GM12878 (cell line): ENCODE data around the gene BTNL9. TPM values are rescaled to one million over a fixed set of nuclear protein-coding genes. Genes with fewer than 3 reads are reported as not detected.

Experiments used
- ATAC-seq: fragments of 200-7000 bp; cut with Tn5 transposase; 3 replicates; pipeline ENCODE4 v1.9.1; 2020; ENCODE audit warnings: mild to moderate bottlenecking, moderate library complexity
- BruUV-seq: library from RNA; stranded (reverse); fragments of 400-500 nt; replicated peaks from 2 replicates; lab custom pipeline; 2021; lab: Mats Ljungman, UMichigan
- CTCF ChIA-PET: fragments of 300-600 bp; sonication (Branson Sonifier 250); formaldehyde crosslinking; extraction: SDS; loops from one replicate; lab custom pipeline; 2021; ENCODE audit warnings: inconsistent platforms; lab: Yijun Ruan, JAX
- POLR2A ChIA-PET: fragments of 350-600 bp; formaldehyde crosslinking; extraction: SDS; loops from one replicate; lab custom pipeline; 2021; ENCODE audit warnings: inconsistent platforms; lab: Charles Lee
- RAD21 ChIA-PET: fragments of 300-600 bp; sonication (Branson Sonifier 250); formaldehyde crosslinking; loops from one replicate; lab custom pipeline; 2023; ENCODE audit warnings: antibody characterized with exemption; ENCODE audit not compliant: unreplicated experiment; lab: Charles Lee
- SMC1A ChIA-PET: fragments of 300-600 bp; sonication (Branson Sonifier 250); formaldehyde crosslinking; loops from one replicate; lab custom pipeline; 2023; ENCODE audit not compliant: unreplicated experiment, uncharacterized antibody; lab: Charles Lee
- DNase-seq: peaks from one replicate; pipeline ENCODE4 v3.0.0-alpha.2; 2011; ENCODE audit warnings: low read depth, low spot score
- FAIRE-seq: peaks from 3 replicates; lab custom pipeline; 2011; peaks lifted over from hg19 to GRCh38; lab: Jason Lieb, UNC
- H2AFZ ChIP-seq: 2 replicates; pipeline ENCODE4 v1.6.0; 2011; ENCODE audit warnings: low read depth, low read length, control low read depth; ENCODE audit not compliant: control insufficient read depth
- H3K27ac ChIP-seq: 2 replicates; pipeline ENCODE4 v1.5.1; 2011; ENCODE audit warnings: control low read depth; ENCODE audit not compliant: control insufficient read depth, insufficient read depth
- H3K27me3 ChIP-seq, 2 experiments: replicated peaks in 1 of 2; 2 replicates each; pipeline versions ENCODE4 v1.6.0 to v1.6.1; 2011; ENCODE audit warnings: low read length in 1 of 2; ENCODE audit not compliant: control insufficient read depth in 2 of 2, insufficient read depth in 2 of 2
- H3K36me3 ChIP-seq, 2 experiments: 2 replicates each; pipeline ENCODE4 v1.5.1; 2011; ENCODE audit warnings: low read length in 1 of 2; ENCODE audit not compliant: control insufficient read depth in 2 of 2, insufficient read depth in 2 of 2
- H3K4me1 ChIP-seq: 2 replicates; pipeline ENCODE4 v1.6.1; 2011; ENCODE audit warnings: mild to moderate bottlenecking, low read length, moderate library complexity, mixed read lengths; ENCODE audit not compliant: control insufficient read depth, insufficient read depth
- H3K4me2 ChIP-seq: 2 replicates; pipeline ENCODE4 v1.6.0; 2011; ENCODE audit warnings: control low read depth; ENCODE audit not compliant: control insufficient read depth, insufficient read depth
- H3K4me3 ChIP-seq: fragments of 200-600 bp; sonication (generic); 2 replicates; pipeline ENCODE4 v1.5.1; 2016
- H3K79me2 ChIP-seq: 2 replicates; pipeline ENCODE4 v1.6.0; 2011; ENCODE audit warnings: low read length; ENCODE audit not compliant: control insufficient read depth, insufficient read depth
- H3K9ac ChIP-seq: 2 replicates; pipeline ENCODE4 v1.8.0; 2011; ENCODE audit warnings: low read length, control low read depth, mixed read lengths; ENCODE audit not compliant: control insufficient read depth, insufficient read depth
- H3K9me3 ChIP-seq: replicated peaks from 3 replicates; pipeline ENCODE4 v1.5.1; 2011; ENCODE audit warnings: mild to moderate bottlenecking, low read length; ENCODE audit not compliant: control insufficient read depth, insufficient read depth
- H4K20me1 ChIP-seq: 2 replicates; pipeline ENCODE4 v1.6.0; 2011; ENCODE audit not compliant: control insufficient read depth, insufficient read depth
- CBX5 ChIP-seq: sonication (generic); IDR thresholded peaks from 2 replicates; pipeline ENCODE4 v1.6.1; 2016; ENCODE audit warnings: low read depth, moderate library complexity, mild to moderate bottlenecking, inconsistent platforms
- ELK1 ChIP-seq: IDR thresholded peaks from 2 replicates; pipeline ENCODE4 v1.6.1; 2012; ENCODE audit warnings: low read depth, low read length, improper control_type of control experiment
- FOXM1 ChIP-seq: IDR thresholded peaks from 2 replicates; pipeline ENCODE4 v1.6.1; 2012; ENCODE audit warnings: low read depth, mild to moderate bottlenecking, inconsistent platforms, low read length, moderate library complexity
- HDAC2 ChIP-seq: fragments of 200-600 bp; sonication (generic); IDR thresholded peaks from 2 replicates; pipeline ENCODE4 v1.6.1; 2017
- HDGF ChIP-seq: fragments of 450-650 bp; IDR thresholded peaks from 2 replicates; pipeline ENCODE4 v1.6.1; 2016; ENCODE audit warnings: antibody characterized with exemption
- MAX ChIP-seq: IDR thresholded peaks from 2 replicates; pipeline ENCODE4 v1.6.1; 2012; ENCODE audit warnings: low read depth, low read length, improper control_type of control experiment
- MYB ChIP-seq: fragments of 150-350 bp; IDR thresholded peaks from 2 replicates; pipeline ENCODE4 v1.6.1; 2014; ENCODE audit warnings: mild to moderate bottlenecking, low read depth, low read length, borderline replicate concordance
- MYC ChIP-seq: IDR thresholded peaks from 2 replicates; pipeline ENCODE4 v1.6.1; 2011; ENCODE audit warnings: mild to moderate bottlenecking, low read length, moderate library complexity, inconsistent platforms; ENCODE audit not compliant: insufficient read depth, insufficient replicate concordance, insufficient read length, severe bottlenecking
- PML ChIP-seq: IDR thresholded peaks from 2 replicates; pipeline ENCODE4 v1.6.1; 2012; ENCODE audit warnings: low read length, inconsistent platforms
- RAD51 ChIP-seq: fragments of 450-650 bp; IDR thresholded peaks from 2 replicates; pipeline ENCODE4 v1.6.1; 2016; ENCODE audit warnings: moderate library complexity, mild to moderate bottlenecking, inconsistent platforms
- RB1 ChIP-seq: fragments of 450-650 bp; formaldehyde crosslinking; IDR thresholded peaks from 2 replicates; pipeline ENCODE4 v1.6.1; 2017; ENCODE audit warnings: mild to moderate bottlenecking, borderline replicate concordance
- RCOR1 ChIP-seq: conservative IDR thresholded peaks from 2 replicates; pipeline ENCODE4 v1.6.1; 2012; ENCODE audit warnings: low read depth, low read length, improper control_type of control experiment
- RFX5 ChIP-seq: IDR thresholded peaks from 2 replicates; pipeline ENCODE4 v1.6.1; 2011; ENCODE audit warnings: low read depth, low read length, improper control_type of control experiment
- SMC3 ChIP-seq: IDR thresholded peaks from 2 replicates; pipeline ENCODE4 v1.6.1; 2011; ENCODE audit warnings: low read length, improper control_type of control experiment, borderline replicate concordance
- ZNF274 ChIP-seq: IDR thresholded peaks from one replicate; pipeline ENCODE4 v1.8.0; 2011; ENCODE audit not compliant: insufficient read length, insufficient read depth
- ZNF687 ChIP-seq: fragments of 450-650 bp; IDR thresholded peaks from 2 replicates; pipeline ENCODE4 v1.6.1; 2017; ENCODE audit warnings: mild to moderate bottlenecking, moderate library complexity
- WGBS: methylation state at CpG from one replicate; pipeline ENCODE4 v1.1.6; 2016; ENCODE audit warnings: low lambda C conversion rate; ENCODE audit not compliant: insufficient replicate concordance, insufficient coverage; ENCODE audit errors: missing lambda C conversion rate; 5-methylcytosine and 5-hydroxymethylcytosine counted together
- in situ Hi-C: fragments of 300-500 bp; cut with MboI; formaldehyde crosslinking; loops from 9 replicates; pipeline ENCODE4 v1.14.3; 2018; ENCODE audit warnings: mixed read lengths
- intact Hi-C: fragments of 100-400 bp; cut with micrococcal nuclease; formaldehyde crosslinking; loops from one replicate; pipeline ENCODE4 v1.14.2; 2022; ENCODE audit not compliant: unreplicated experiment
- polyA plus RNA-seq, 11 experiments: library from polyadenylated mRNA; depleted of rRNA in 4 of 11; unstranded in 6 of 11; stranded (reverse) in 5 of 11; fragments of >200 nt; fragmentation: Nextera tagmentation in 4 of 11; fragmentation: Illumina TruSeq in 1 of 11; extraction: Ambion mirVana in 4 of 11; extraction: Trizol in 1 of 11; gene quantifications; 1 replicate in 1 of 11; 2 replicates in 10 of 11; pipeline versions ENCODE4 v1.2.1 to v1.2.3, GENCODE V29; 2011 to 2016; ENCODE audit warnings: inconsistent platforms in 2 of 11, missing spikeins in 2 of 11, low read depth in 1 of 11
- total RNA-seq, 4 experiments: library from RNA; depleted of rRNA in 3 of 4; stranded (reverse); fragments of >200 nt in 3 of 4; fragmentation: Illumina TruSeq in 1 of 4; extraction: Trizol in 1 of 4; gene quantifications; 2 replicates each; pipeline versions ENCODE4 v1.2.1 to v1.2.3, GENCODE V29; 2013 to 2021

BTNL9 gene
- total and polyA plus RNA-seq, 10 of the 15 experiments (the other 5 are each of a cell fraction or from before 2014, with no cell fraction given) = 0.01 to 16.5 (median 0.06) TPM; not detected in 5

GRCh38 chr5:181071257-181071656 is 31.2 kb downstream of the BTNL9 start:
- 17% methylated on average over 6 of the region's 6 CpGs for WGBS
- H3K4me1 ChIP-seq = no peaks in the 10 kb centered on the region
- no peak overlapping the region for H2AFZ ChIP-seq
- in situ Hi-C loops = no loop called here
- ChIA-PET POLR2A (no interaction called here), SMC1A (no interaction called here), RAD21 (no interaction called here), CTCF (interaction anchor here (1.1 kb wide), 1 partner anchor 22 kb away, joined by 3 read pairs; no protein-coding TSS in a partner anchor)
- intact Hi-C loops = no loop called here
- H3K9me3 ChIP-seq = no peaks in the 10 kb centered on the region; the same call in 2 of the 3 replicates
- H4K20me1 ChIP-seq = no peaks in the 10 kb centered on the region
- no peak overlapping the region for H3K27ac ChIP-seq
- H3K4me2 ChIP-seq = no peak overlapping the region
- no peaks in the 10 kb centered on the region for H3K79me2 ChIP-seq
- no peak for DNase-seq
- H3K4me3 ChIP-seq = no peak overlapping the region
- H3K27me3 ChIP-seq = peaks cover 0 to 2% of the 10 kb centered on the region in 2 experiments; a peak in 1 of 4 replicates
- no peaks in the 10 kb centered on the region for H3K36me3 ChIP-seq
- BruUV-seq = no TSS peak
- ATAC-seq = no peak
- TF ChIP-seq MYB = no peak
- TF ChIP-seq HDGF = no peak
- TF ChIP-seq MYC = no peak
- TF ChIP-seq HDAC2 = no peak
- TF ChIP-seq CBX5 = no peak
- TF ChIP-seq PML = no peak
- no peak for TF ChIP-seq RAD51
- TF ChIP-seq SMC3 = no peak
- no peak for TF ChIP-seq ZNF687
- no peak for TF ChIP-seq ELK1
- TF ChIP-seq MAX = no peak
- no peak for TF ChIP-seq RCOR1
- TF ChIP-seq RB1 = no peak
- TF ChIP-seq ZNF274 = no peak
- no peak for TF ChIP-seq FOXM1
- TF ChIP-seq RFX5 = no peak
- H3K9ac ChIP-seq = no peak overlapping the region
- no peak for FAIRE-seq
